ENCODE results near the gene FADS1.

FADS1 gene

DNA sequence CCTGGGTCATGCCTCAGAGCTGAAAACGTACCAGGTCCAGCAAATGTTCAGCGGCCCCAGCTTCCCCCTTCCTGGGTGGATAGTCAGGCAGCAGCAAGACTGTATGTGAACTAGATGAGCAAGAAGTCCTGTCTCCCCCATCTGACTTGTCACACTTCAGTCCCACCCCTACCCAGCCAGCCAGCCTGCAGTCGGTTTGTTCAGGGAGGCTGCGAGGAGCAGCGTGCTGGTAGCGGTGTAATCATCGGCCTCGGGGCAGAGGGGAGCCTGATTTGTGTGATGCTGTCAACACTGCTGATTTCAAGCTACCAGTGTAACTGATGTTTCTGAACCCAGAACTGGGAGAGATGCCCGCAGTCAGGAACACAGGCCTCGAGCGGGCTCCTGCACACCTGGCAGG, 34.0 kb downstream of the FADS1 start:
- no peak for TF ChIP-seq CTCF (IDR thresholded peaks at IDR 0.05; ENCODE audit: low read depth, low read length, missing control alignments)
- DNase-seq (ENCODE audit: low read depth), result no peak
- H3K4me3 ChIP-seq (ENCODE audit: low read depth, low read length), result no peak overlapping the region
- in situ Hi-C loops (cut with HindIII; ENCODE audit: low sequenced_read_pairs), result no loop called here

- H3K4me3 ChIP-seq (ENCODE audit: low read depth, low read length), result no peak overlapping the region
- in situ Hi-C loops (cut with HindIII; ENCODE audit: low sequenced_read_pairs), result no loop called here
- no peak for DNase-seq (ENCODE audit: low read depth)
- TF ChIP-seq CTCF (IDR thresholded peaks at IDR 0.05; ENCODE audit: low read depth, low read length, missing control alignments), result no peak
Observed at GRCh38 chr11:61782299-61782698, 34.5 kb downstream of the FADS1 start.

DNA sequence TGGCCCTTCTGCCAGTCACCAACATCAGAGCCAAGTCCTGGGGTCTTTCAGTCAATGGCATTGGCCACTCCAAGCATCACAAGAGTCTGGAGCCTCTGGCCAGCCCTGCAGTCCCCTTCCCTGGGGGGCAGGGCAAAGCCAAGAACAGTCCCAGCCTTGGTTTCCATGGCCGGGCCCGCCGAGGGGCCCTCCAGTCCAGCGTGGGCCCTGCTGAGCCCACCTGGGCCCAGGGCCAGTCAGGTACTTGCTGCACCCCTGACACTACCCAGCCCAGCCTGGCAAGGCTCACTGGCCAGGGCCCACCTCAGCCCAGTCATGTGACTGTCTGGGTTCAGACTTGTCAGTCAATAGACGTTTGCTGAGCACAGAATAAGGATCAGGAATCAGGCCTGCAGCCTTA, 35.2 kb downstream of the FADS1 start:
- DNase-seq (ENCODE audit: low read depth), result no peak
- in situ Hi-C loops (cut with HindIII; ENCODE audit: low sequenced_read_pairs), result no loop called here
- no peak for TF ChIP-seq CTCF (IDR thresholded peaks at IDR 0.05; ENCODE audit: low read depth, low read length, missing control alignments)
- H3K4me3 ChIP-seq (ENCODE audit: low read depth, low read length), result no peak overlapping the region

- no peak for TF ChIP-seq CTCF (IDR thresholded peaks at IDR 0.05; ENCODE audit: low read depth, low read length, missing control alignments)
- H3K4me3 ChIP-seq (ENCODE audit: low read depth, low read length), result no peak overlapping the region
- in situ Hi-C loops (cut with HindIII; ENCODE audit: low sequenced_read_pairs), result no loop called here
- no peak for DNase-seq (ENCODE audit: low read depth)
Observed at GRCh38 chr11:61780581-61781162, 36.1 kb downstream of the FADS1 start.

DNA sequence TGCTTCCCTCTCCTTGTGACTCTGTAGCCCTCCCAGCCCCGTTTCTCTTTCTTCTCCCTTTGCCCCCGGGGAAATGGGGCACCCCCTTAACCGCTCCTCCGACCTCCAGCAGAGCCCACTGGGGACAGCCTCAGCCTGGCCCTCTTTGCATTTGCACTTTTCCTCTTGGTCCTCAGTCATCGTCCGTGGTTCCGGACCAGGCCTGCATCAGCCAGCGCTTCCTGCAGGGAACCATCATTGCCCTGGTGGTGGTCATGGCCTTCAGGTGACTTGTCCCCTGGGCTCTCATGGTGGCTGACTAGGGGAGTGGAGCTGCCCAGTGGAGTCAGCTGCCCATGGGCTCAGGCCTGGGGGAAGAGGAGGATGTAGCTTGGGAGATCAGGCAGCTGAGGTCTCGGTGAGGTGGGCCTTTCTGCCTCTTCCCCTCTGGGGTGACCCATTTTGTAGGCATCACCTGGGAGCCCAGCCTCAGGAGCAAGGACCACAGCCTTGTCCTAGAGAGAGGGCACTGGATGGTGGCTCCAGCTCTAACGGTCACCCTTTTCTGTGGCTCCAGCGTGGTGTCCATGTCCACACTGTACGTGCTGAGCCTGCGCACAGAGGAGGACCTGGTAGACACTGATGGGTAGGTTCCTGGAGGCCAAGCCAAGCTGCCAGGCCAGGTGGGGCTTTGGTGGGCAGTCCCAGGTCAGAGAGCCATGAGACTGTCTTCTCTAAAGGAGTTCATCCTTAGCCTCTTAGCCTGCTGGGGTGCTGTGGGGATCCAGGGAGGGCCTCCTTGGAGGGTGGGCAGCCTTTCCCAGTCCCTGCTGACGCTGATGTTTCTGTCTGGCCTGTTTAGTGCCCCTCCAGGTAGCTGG, 36.9 kb downstream of the FADS1 start:
- TF ChIP-seq CTCF (IDR thresholded peaks at IDR 0.05; ENCODE audit: low read depth, low read length, missing control alignments), result no peak
- H3K4me3 ChIP-seq (ENCODE audit: low read depth, low read length), result no peak overlapping the region
- in situ Hi-C loops (cut with HindIII; ENCODE audit: low sequenced_read_pairs), result no loop called here
- DNase-seq (ENCODE audit: low read depth), result no peak

DNA sequence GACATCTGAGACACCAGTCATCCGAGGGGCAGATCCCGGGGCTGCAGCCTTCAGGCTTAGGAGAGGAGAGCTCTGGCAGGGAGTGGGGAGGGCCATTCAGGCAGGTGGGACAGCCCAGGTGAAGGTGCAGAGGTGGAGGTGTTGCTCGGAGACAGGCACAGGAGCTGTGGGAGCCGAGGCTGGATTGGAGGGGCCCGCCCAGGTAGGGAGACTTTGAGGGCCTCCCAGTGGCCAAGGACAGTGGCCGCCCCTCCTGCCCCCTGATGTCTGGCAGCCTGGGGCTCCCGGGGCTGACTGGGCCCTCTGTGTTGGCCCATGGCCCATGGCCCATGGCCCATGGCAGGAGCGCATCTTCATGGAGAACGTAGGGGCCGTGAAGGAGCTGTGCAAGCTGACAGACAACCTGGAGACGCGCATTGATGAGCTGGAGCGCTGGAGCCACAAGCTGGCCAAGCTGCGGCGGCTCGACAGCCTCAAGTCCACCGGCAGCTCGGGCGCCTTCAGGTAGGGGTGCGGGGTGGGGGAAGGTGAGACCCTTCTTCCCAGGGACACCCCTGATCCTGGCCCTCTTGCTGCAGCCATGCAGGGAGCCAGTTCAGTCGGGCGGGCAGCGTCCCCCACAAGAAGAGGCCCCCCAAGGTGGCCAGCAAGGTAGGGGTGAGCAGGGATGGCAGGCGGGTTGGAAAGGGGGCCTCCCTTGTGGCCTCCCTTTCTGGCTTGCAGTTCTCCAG, 37.7 kb downstream of the FADS1 start:
- H3K4me3 ChIP-seq (ENCODE audit: low read depth, low read length), result no peak overlapping the region
- in situ Hi-C loops (cut with HindIII; ENCODE audit: low sequenced_read_pairs), result no loop called here
- no peak for TF ChIP-seq CTCF (IDR thresholded peaks at IDR 0.05; ENCODE audit: low read depth, low read length, missing control alignments)
- DNase-seq (ENCODE audit: low read depth), result no peak
